K562 (cell line): ENCODE results near the gene RAE1. TPM values are rescaled to one million over a fixed set of nuclear protein-coding genes. Genes with fewer than 3 reads are reported as not detected.

Experiments
- ATAC-seq: fragments of 200-7000 bp; cut with Tn5 transposase; 3 replicates; pipeline ENCODE4 v1.9.1; 2020; ENCODE audit warnings: moderate library complexity
- BruUV-seq: library from RNA; stranded (reverse); fragments of 400-500 nt; replicated peaks from 2 replicates; lab custom pipeline; 2021; lab: Mats Ljungman, UMichigan
- CTCF ChIA-PET: fragments of 300-600 bp; formaldehyde crosslinking; extraction: SDS; loops from one replicate; lab custom pipeline; 2021; ENCODE audit warnings: low intra/inter-chr PET ratio; lab: Yijun Ruan, JAX
- POLR2A ChIA-PET: fragments of 300-600, 350-650 bp; sonication (Branson Sonifier 250); formaldehyde crosslinking; extraction: SDS; loops from one replicate; lab custom pipeline; 2021; ENCODE audit warnings: antibody characterized with exemption, inconsistent platforms; lab: Yijun Ruan, JAX
- DNase-seq, 4 experiments: peaks; one replicate each; pipeline versions ENCODE4 v3.0.0 to v3.0.0-alpha.2; 2011 to 2018; ENCODE audit warnings: low spot score in 3 of 4, mixed read lengths in 3 of 4; ENCODE audit errors: extremely low read depth in 1 of 4
- FAIRE-seq: peaks from 2 replicates; lab custom pipeline; 2011; peaks lifted over from hg19 to GRCh38; lab: Jason Lieb, UNC
- H2AFZ ChIP-seq: 2 replicates; pipeline ENCODE4 v1.6.0; 2011; ENCODE audit warnings: low read depth, low read length, control low read depth, inconsistent platforms
- H3K27ac ChIP-seq: fragments of 200-600 bp; 3 replicates; pipeline ENCODE4 v1.8.0; 2011; ENCODE audit warnings: low read depth, mild to moderate bottlenecking, control low read depth, inconsistent platforms, low read length, moderate library complexity, mixed read lengths; ENCODE audit errors: extremely low read depth
- H3K27me3 ChIP-seq, 2 experiments: fragments of 300-600 bp in 1 of 2; 2 replicates in 1 of 2; 3 replicates in 1 of 2; pipeline versions ENCODE4 v1.6.0 to v1.8.0; 2011; ENCODE audit warnings: inconsistent platforms in 2 of 2, low read length in 2 of 2, mild to moderate bottlenecking in 1 of 2, mixed read lengths in 1 of 2, moderate library complexity in 1 of 2; ENCODE audit not compliant: control insufficient read depth in 2 of 2, insufficient read depth in 2 of 2
- H3K36me3 ChIP-seq: fragments of 300-600 bp; 3 replicates; pipeline ENCODE4 v1.8.0; 2011; ENCODE audit warnings: mild to moderate bottlenecking, low read length, inconsistent platforms; ENCODE audit not compliant: control insufficient read depth, insufficient read depth
- H3K4me1 ChIP-seq, 2 experiments: fragments of 200-600 bp in 1 of 2; replicated peaks in 1 of 2; 2 replicates in 1 of 2; 3 replicates in 1 of 2; pipeline versions ENCODE4 v1.5.1 to v1.8.0; 2011; ENCODE audit warnings: inconsistent platforms in 2 of 2, low read length in 2 of 2, mild to moderate bottlenecking in 1 of 2, mixed read lengths in 1 of 2, moderate library complexity in 1 of 2; ENCODE audit not compliant: control insufficient read depth in 2 of 2, insufficient read depth in 2 of 2
- H3K4me2 ChIP-seq: 2 replicates; pipeline ENCODE4 v1.6.1; 2011; ENCODE audit warnings: low read length, control low read depth, inconsistent platforms, mixed read lengths; ENCODE audit not compliant: insufficient read depth
- H3K4me3 ChIP-seq: fragments of 200-600 bp; sonication (generic), shearing (Covaris generic); 2 replicates; pipeline ENCODE4 v1.5.1; 2016; ENCODE audit warnings: control low read depth, inconsistent platforms
- H3K79me2 ChIP-seq: fragments of 200-600 bp; 3 replicates; pipeline ENCODE4 v1.8.0; 2011; ENCODE audit warnings: low read length, inconsistent platforms; ENCODE audit not compliant: control insufficient read depth, insufficient read depth
- H3K9ac ChIP-seq, 2 experiments: 2 replicates each; pipeline versions ENCODE4 v1.6.0 to v1.6.1; 2011; ENCODE audit warnings: low read depth in 2 of 2, low read length in 2 of 2, control low read depth in 1 of 2, inconsistent platforms in 1 of 2, mild to moderate bottlenecking in 1 of 2, mixed read lengths in 1 of 2; ENCODE audit not compliant: insufficient read depth in 1 of 2
- H3K9me1 ChIP-seq: one replicate; pipeline ENCODE4 v1.6.0; 2011; ENCODE audit warnings: inconsistent platforms, mild to moderate bottlenecking, low read length, moderate library complexity; ENCODE audit not compliant: control insufficient read depth, insufficient read depth
- H3K9me3 ChIP-seq: replicated peaks from 2 replicates; pipeline ENCODE4 v1.5.1; 2011; ENCODE audit warnings: low read depth, low read length, inconsistent platforms; ENCODE audit not compliant: control insufficient read depth, insufficient read depth
- H4K20me1 ChIP-seq: replicated peaks from 2 replicates; pipeline ENCODE4 v1.6.1; 2011; ENCODE audit warnings: low read length, inconsistent platforms, mixed read lengths; ENCODE audit not compliant: control insufficient read depth, insufficient read depth
- FOXJ2 ChIP-seq: fragments of 200-800 bp; sonication (Bioruptor generic); IDR thresholded peaks from 2 replicates; pipeline ENCODE4 v1.6.1; 2016; ENCODE audit warnings: missing genetic modification characterization, missing compliant biosample characterization
- NONO ChIP-seq, 2 experiments: fragments of 200-400 bp in 1 of 2; fragments of 450-650 bp in 1 of 2; formaldehyde crosslinking in 1 of 2; IDR thresholded peaks; 2 replicates each; pipeline ENCODE4 v1.6.1; 2017; ENCODE audit warnings: low read depth in 2 of 2, mild to moderate bottlenecking in 2 of 2, moderate library complexity in 2 of 2, low read length in 1 of 2
- POLR2G ChIP-seq: fragments of 200-400 bp; formaldehyde crosslinking; IDR thresholded peaks from 2 replicates; pipeline ENCODE4 v1.6.1; 2017; ENCODE audit warnings: low read depth, mild to moderate bottlenecking, antibody characterized with exemption, low read length, moderate library complexity
- RBBP5 ChIP-seq: fragments of 200-600 bp; sonication (generic); IDR thresholded peaks from 2 replicates; pipeline ENCODE4 v1.6.1; 2012; ENCODE audit warnings: borderline replicate concordance, mild to moderate bottlenecking, low read length, control low read depth, inconsistent platforms; ENCODE audit not compliant: insufficient read depth, poor library complexity, severe bottlenecking
- RBFOX2 ChIP-seq: fragments of 200-400 bp; formaldehyde crosslinking; IDR thresholded peaks from 2 replicates; pipeline ENCODE4 v1.6.1; 2017; ENCODE audit warnings: low read depth, mild to moderate bottlenecking, low read length, moderate library complexity
- TOE1 ChIP-seq, 2 experiments: fragments of 450-650 bp in 1 of 2; sonication (generic) in 1 of 2; formaldehyde crosslinking in 1 of 2; IDR thresholded peaks; 2 replicates each; pipeline versions ENCODE4 v1.7.1 to v1.8.0; 2016 to 2022; ENCODE audit warnings: borderline replicate concordance in 2 of 2, mild to moderate bottlenecking in 2 of 2, antibody characterized with exemption in 1 of 2, inconsistent platforms in 1 of 2, low read depth in 1 of 2, missing genetic modification reagents in 1 of 2, moderate library complexity in 1 of 2
- ZBTB43 ChIP-seq: sonication (generic); formaldehyde crosslinking; IDR thresholded peaks from 2 replicates; pipeline ENCODE4 v1.8.0; 2023; ENCODE audit warnings: mild to moderate bottlenecking, missing genetic modification reagents
- ZBTB7A ChIP-seq: IDR thresholded peaks from 2 replicates; pipeline ENCODE4 v1.6.1; 2011; ENCODE audit warnings: low read depth, mild to moderate bottlenecking, low read length, moderate library complexity, borderline replicate concordance; ENCODE audit not compliant: control insufficient read depth
- WGBS: fragments of 100-300 bp; shearing (Covaris generic); methylation state at CpG from one replicate; pipeline ENCODE4 v1.1.6; 2016; ENCODE audit warnings: low coverage, mixed read lengths; ENCODE audit not compliant: insufficient coverage; ENCODE audit errors: missing lambda C conversion rate; 5-methylcytosine and 5-hydroxymethylcytosine counted together
- in situ Hi-C: fragments of 300-500 bp; cut with MboI; formaldehyde crosslinking; loops from 4 replicates; pipeline ENCODE4 v1.15.0; 2018; ENCODE audit warnings: inconsistent platforms, mixed read lengths
- intact Hi-C: fragments of 100-400 bp; cut with micrococcal nuclease; formaldehyde crosslinking; loops from 2 replicates; pipeline ENCODE4 v1.14.2; 2022
- polyA plus RNA-seq, 8 experiments: library from polyadenylated mRNA; depleted of rRNA in 4 of 8; stranded (reverse) in 5 of 8; unstranded in 3 of 8; fragments of >200 nt; fragmentation: Nextera tagmentation in 2 of 8; fragmentation: Illumina TruSeq in 1 of 8; extraction: Ambion mirVana in 2 of 8; extraction: Trizol in 1 of 8; gene quantifications; 2 replicates each; pipeline versions ENCODE4 v1.2.1 to v1.2.3, GENCODE V29; 2011 to 2014; ENCODE audit warnings: inconsistent platforms in 1 of 8, missing spikeins in 1 of 8
- total RNA-seq, 7 experiments: library from RNA; depleted of rRNA in 6 of 7; stranded (reverse); fragments of >200 nt in 6 of 7; fragmentation: Illumina TruSeq in 2 of 7; extraction: Trizol in 2 of 7; gene quantifications; 2 replicates each; pipeline versions ENCODE4 v1.2.1 to v1.2.3, GENCODE V29; 2011 to 2021; ENCODE audit warnings: low replicate concordance in 1 of 7

Gene RAE1
- total and polyA plus RNA-seq, 9 of the 15 experiments (the other 6 are each of a cell fraction or from before 2014, with no cell fraction given), result 33.7 to 248 (median 77.7) TPM

DNA sequence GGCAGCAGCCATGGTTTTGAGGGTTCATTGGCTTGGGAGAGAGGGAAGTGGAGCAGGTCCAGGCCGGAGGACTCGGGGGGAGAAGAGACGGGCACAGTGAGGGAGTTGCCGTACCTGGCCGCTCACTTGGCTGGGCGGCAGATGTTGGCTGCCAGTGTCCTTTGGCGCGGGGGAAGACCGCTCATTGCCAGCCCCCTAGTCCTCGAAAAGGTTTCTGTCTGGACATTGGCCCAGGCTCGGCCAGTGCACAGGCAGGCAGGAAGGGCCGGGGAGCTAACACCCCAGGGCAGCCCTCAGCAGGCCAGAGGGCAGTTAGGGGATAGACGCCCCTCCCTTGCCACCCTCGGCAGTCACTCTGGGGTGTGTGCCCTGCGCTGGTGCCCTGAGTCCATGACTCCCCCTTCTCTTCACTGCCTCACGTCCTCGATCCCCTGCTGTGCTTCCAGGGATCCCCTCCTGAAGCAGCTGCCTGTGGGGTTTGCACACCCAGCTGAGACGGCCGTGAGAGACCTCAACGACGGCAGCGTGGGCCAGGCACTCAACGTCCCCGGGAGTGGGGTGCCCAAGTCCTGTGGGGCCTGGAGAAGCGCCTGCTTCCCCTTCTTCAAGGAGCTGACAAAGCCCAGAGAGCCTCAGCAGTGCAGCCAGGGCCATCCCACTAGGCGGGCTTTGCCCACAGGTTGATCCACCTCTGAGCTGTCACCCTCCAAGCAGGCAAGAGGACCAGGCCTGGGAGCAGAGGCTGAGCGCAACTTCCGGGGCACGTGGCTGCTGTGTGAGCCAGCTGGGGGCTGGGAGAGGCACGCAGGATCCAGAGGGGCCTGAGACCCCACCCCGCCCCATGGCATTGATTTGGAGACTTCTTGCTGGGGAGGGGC, 60.6 kb downstream of the RAE1 start:
- peak; percentile 38; the same call in 1 of the 2 replicates for TF ChIP-seq RBFOX2
- TF ChIP-seq ZBTB43 (CRISPR knock-in tag), result no peak
- TF ChIP-seq RBBP5, result peak; percentile 18
- TF ChIP-seq ZBTB7A, result peak; percentile 28; the same call in 1 of the 2 replicates
- TF ChIP-seq TOE1 (IDR thresholded peaks at IDR 0.05; ENCODE audit: borderline replicate concordance), result no peak
- TF ChIP-seq TOE1 (CRISPR knock-in tag; IDR thresholded peaks at IDR 0.05; ENCODE audit: borderline replicate concordance, low read depth), result 0 out of 2 replicates have a peak, but pooled peaks have one; percentile 34
- TF ChIP-seq NONO (IDR thresholded peaks at IDR 0.05; ENCODE audit: low read depth in 2 of 2, low read length in 1 of 2), result no peak
- no peak for TF ChIP-seq FOXJ2 (tag)
- 0 out of 2 replicates have a peak, but pooled peaks have one; percentile 26 for TF ChIP-seq POLR2G
- Histone ChIP-seq H3K27me3 (no peaks in the 10 kb centered on the region), H3K27ac (no peak overlapping the region), H3K4me1 (peaks cover 82 to 89% of the 10 kb centered on the region in 2 experiments), H3K4me2 (no peak overlapping the region), H3K9me1 (peaks cover 3% of the 10 kb centered on the region), H2AFZ (no peak overlapping the region), H3K9me3 (no peaks in the 10 kb centered on the region), H4K20me1 (peaks cover 13% of the 10 kb centered on the region), H3K4me3 (no peak overlapping the region), H3K79me2 (peaks cover 4% of the 10 kb centered on the region; the same call in 2 of the 3 replicates), H3K36me3 (peaks cover 32% of the 10 kb centered on the region; the same call in 2 of the 3 replicates), H3K9ac (peak overlapping the region; percentile 6 to 70; a peak in 2 of 4 replicates)
- no TSS peak for BruUV-seq
- POLR2A ChIA-PET, result interaction anchor here (0.6 to 3.2 kb wide), 8 partner anchors 8 to 981 kb away, joined by 3 to 20 read pairs (median 6); no protein-coding TSS in a partner anchor
- WGBS, result 81% methylated on average over 21 of the region's 31 CpGs
- FAIRE-seq (no peak), ATAC-seq (no peak), DNase-seq (no peak)
- CTCF ChIA-PET, result interaction anchor here (0.9 kb wide), 1 partner anchor 21 kb away, joined by 3 read pairs; no protein-coding TSS in a partner anchor
- in situ Hi-C loops (no loop called here), intact Hi-C loops (loop anchor here (2.0 kb wide), 2 partner anchors 21 to 41 kb away; partner anchors contain the start of gene RBM38)
